GM23248 (cell line): ENCODE results near the gene DOCK10.

Experiments used
- EZH2 ChIP-seq: fragments of 200-600 bp; sonication (generic); IDR thresholded peaks from 2 replicates; pipeline ENCODE4 v1.6.1; 2018; ENCODE audit warnings: antibody characterized with exemption, mild to moderate bottlenecking; ENCODE audit not compliant: insufficient read depth, poor library complexity, severe bottlenecking
- EZH2phosphoT487 ChIP-seq: fragments of 200-600 bp; sonication (generic); IDR thresholded peaks from 2 replicates; pipeline ENCODE4 v1.6.1; 2018; ENCODE audit warnings: antibody characterized with exemption, moderate library complexity, mild to moderate bottlenecking, low read depth; ENCODE audit not compliant: insufficient read depth

DNA sequence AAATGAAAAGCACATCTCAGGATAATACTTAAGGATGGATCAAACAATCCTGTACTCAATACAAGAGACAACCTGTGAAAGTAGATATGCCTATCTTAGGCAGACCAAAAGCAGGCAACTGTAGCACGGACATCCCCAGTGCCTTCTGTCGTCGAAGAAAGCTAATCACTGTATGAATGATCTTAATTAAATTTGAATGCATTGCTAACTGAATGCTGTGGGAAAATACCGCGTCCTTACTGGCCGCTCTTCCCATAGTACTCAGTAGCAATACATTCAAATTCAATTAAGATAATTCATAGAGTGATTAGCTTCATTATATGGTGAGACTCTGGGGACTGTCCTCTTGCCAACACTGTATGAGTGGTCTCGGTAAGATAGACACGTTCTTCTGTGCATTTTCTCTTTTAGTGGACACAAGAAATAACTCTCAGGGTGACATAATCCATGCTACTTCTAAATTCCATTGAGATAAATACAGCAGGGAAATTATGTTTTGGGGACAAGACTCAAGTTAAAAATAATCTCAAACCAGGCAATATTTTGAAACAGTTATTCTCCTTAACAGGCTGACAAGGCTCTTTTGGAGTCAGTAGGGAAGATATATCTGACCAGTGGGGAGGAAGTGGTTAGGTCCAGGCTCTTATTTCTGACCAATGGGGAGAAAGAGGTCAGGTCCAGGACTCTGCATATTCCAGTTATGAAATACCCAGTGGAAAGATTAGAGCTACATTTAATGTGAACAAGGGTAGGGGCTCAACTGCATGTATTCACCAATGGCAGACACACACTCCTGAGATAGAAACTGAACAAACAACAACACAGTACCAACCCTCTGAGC is 97.3 kb downstream of the DOCK10 start:
- TF ChIP-seq EZH2phosphoT487 (no peak), EZH2 (no peak)
